DOHH2 (cell line): ENCODE measurements around the gene GRID1.

Experiments used
- H3F3A ChIP-seq: fragments of 200-600 bp; sonication (generic), shearing (Covaris generic); 2 replicates; pipeline ENCODE4 v1.6.0; 2016; ENCODE audit warnings: antibody characterized with exemption, mild to moderate bottlenecking; ENCODE audit not compliant: control insufficient read depth, insufficient read depth
- H3K27ac ChIP-seq: fragments of 200-600 bp; sonication (generic); 2 replicates; pipeline ENCODE4 v1.5.1; 2014; ENCODE audit warnings: low read depth, mild to moderate bottlenecking, low read length, moderate library complexity
- H3K27me3 ChIP-seq: fragments of 200-600 bp; sonication (generic); 2 replicates; pipeline ENCODE4 v1.6.1; 2014; ENCODE audit warnings: mild to moderate bottlenecking, low read length, mixed read lengths; ENCODE audit not compliant: control insufficient read depth
- H3K36me3 ChIP-seq: fragments of 200-600 bp; sonication (generic); 2 replicates; pipeline ENCODE4 v1.6.1; 2014; ENCODE audit warnings: mild to moderate bottlenecking, low read length, moderate library complexity, mixed read lengths; ENCODE audit not compliant: control insufficient read depth
- H3K4me1 ChIP-seq: fragments of 200-600 bp; sonication (generic); 2 replicates; pipeline ENCODE4 v1.6.1; 2014; ENCODE audit warnings: mild to moderate bottlenecking, low read length, mixed read lengths; ENCODE audit not compliant: control insufficient read depth
- H3K4me2 ChIP-seq: fragments of 200-600 bp; sonication (generic); 2 replicates; pipeline ENCODE4 v1.6.0; 2014; ENCODE audit warnings: mild to moderate bottlenecking, low read length, moderate library complexity
- H3K4me3 ChIP-seq: fragments of 200-600 bp; sonication (generic); 2 replicates; pipeline ENCODE4 v1.5.1; 2014; ENCODE audit warnings: mild to moderate bottlenecking, low read length, mixed read lengths
- H3K79me2 ChIP-seq: fragments of 200-600 bp; sonication (generic); 2 replicates; pipeline ENCODE4 v1.6.1; 2014; ENCODE audit warnings: mild to moderate bottlenecking, low read length, mixed read lengths; ENCODE audit not compliant: control insufficient read depth
- H3K9me2 ChIP-seq: fragments of 200-600 bp; sonication (generic); replicated peaks from 2 replicates; pipeline ENCODE4 v1.6.1; 2014; ENCODE audit warnings: mild to moderate bottlenecking, low read length, mixed read lengths; ENCODE audit not compliant: control insufficient read depth
- H3K9me3 ChIP-seq: fragments of 200-600 bp; sonication (generic); 2 replicates; pipeline ENCODE4 v1.6.1; 2014; ENCODE audit warnings: antibody characterized with exemption, low read length, mixed read lengths; ENCODE audit not compliant: control insufficient read depth, insufficient read depth
- H4K20me1 ChIP-seq: fragments of 200-600 bp; sonication (generic); 2 replicates; pipeline ENCODE4 v1.6.0; 2014; ENCODE audit warnings: low read depth, mild to moderate bottlenecking, antibody characterized with exemption, low read length, moderate library complexity; ENCODE audit not compliant: control insufficient read depth, insufficient read depth
- CTCF ChIP-seq: fragments of 200-600 bp; sonication (generic); IDR thresholded peaks from one replicate; pipeline ENCODE4 v1.5.1; 2014; ENCODE audit warnings: antibody characterized with exemption, mild to moderate bottlenecking, low read depth, low read length; ENCODE audit not compliant: poor library complexity, severe bottlenecking
- EZH2phosphoT487 ChIP-seq: fragments of 200-600 bp; sonication (generic); IDR thresholded peaks from 2 replicates; pipeline ENCODE4 v1.6.1; 2017; ENCODE audit warnings: borderline replicate concordance, mild to moderate bottlenecking, antibody characterized with exemption, low read length, moderate library complexity, mixed read lengths

The GRID1 gene

GRCh38 chr10:86067436-86068050 is 299.1 kb downstream of the GRID1 start:
- Histone ChIP-seq H3K9me2 (no peaks in the 10 kb centered on the region), H3K36me3 (no peaks in the 10 kb centered on the region), H3K79me2 (no peaks in the 10 kb centered on the region), H3K27ac (no peak overlapping the region), H4K20me1 (no peaks in the 10 kb centered on the region), H3K4me2 (no peak overlapping the region), H3K27me3 (peaks cover 6% of the 10 kb centered on the region; the same call in 1 of the 2 replicates), H3K4me3 (no peak overlapping the region), H3K9me3 (no peaks in the 10 kb centered on the region), H3F3A (no peaks in the 10 kb centered on the region), H3K4me1 (no peaks in the 10 kb centered on the region)
- no peak for TF ChIP-seq EZH2phosphoT487
- TF ChIP-seq CTCF: no peak

- no peak overlapping the region for H3K27ac ChIP-seq
- H3K79me2 ChIP-seq: no peaks in the 10 kb centered on the region
These were observed 299.9 kb downstream of the GRID1 start for GRCh38 chr10:86066696-86067095.

GRCh38 chr10:86065711-86066251 is 300.8 kb downstream of the GRID1 start:
- Histone ChIP-seq H3K4me1 (no peaks in the 10 kb centered on the region), H3K4me3 (no peak overlapping the region), H4K20me1 (no peaks in the 10 kb centered on the region), H3K27me3 (no peaks in the 10 kb centered on the region), H3F3A (no peaks in the 10 kb centered on the region), H3K9me2 (no peaks in the 10 kb centered on the region), H3K79me2 (no peaks in the 10 kb centered on the region), H3K27ac (no peak overlapping the region), H3K4me2 (no peak overlapping the region), H3K36me3 (no peaks in the 10 kb centered on the region), H3K9me3 (no peaks in the 10 kb centered on the region)
- TF ChIP-seq CTCF (no peak), EZH2phosphoT487 (no peak)

More at GRCh38 chr10:86066696-86067095, 299.9 kb downstream of the GRID1 start:
- H3K9me2 ChIP-seq: no peaks in the 10 kb centered on the region
- TF ChIP-seq EZH2phosphoT487 (no peak), CTCF (no peak)
- H3K27me3 ChIP-seq: peaks cover 6% of the 10 kb centered on the region; the same call in 1 of the 2 replicates
- no peaks in the 10 kb centered on the region for H3K36me3 ChIP-seq
- no peaks in the 10 kb centered on the region for H3K4me1 ChIP-seq
- no peaks in the 10 kb centered on the region for H4K20me1 ChIP-seq
- no peaks in the 10 kb centered on the region for H3K9me3 ChIP-seq
- H3K4me3 ChIP-seq: no peak overlapping the region
- H3K4me2 ChIP-seq: no peak overlapping the region
- no peaks in the 10 kb centered on the region for H3F3A ChIP-seq
